ENCODE measurements around the gene OASL. TPM values are rescaled to one million over a fixed set of nuclear protein-coding genes. Genes with fewer than 3 reads are reported as not detected.

Gene OASL
- total and polyA plus RNA-seq, 2 of the 4 experiments (the other 2 are of a cell fraction), result under 0.01 to 0.05 TPM

GRCh38 chr12:121023799-121024198 lies 15.2 kb downstream of the OASL start:
- H3K27me3 ChIP-seq (ENCODE audit: control insufficient read depth, insufficient read depth, low read length), result peaks cover 26% of the 10 kb centered on the region
- ChIA-PET CTCF (no interaction called here), POLR2A (ENCODE audit: unreplicated experiment) (no interaction called here)
- no peak overlapping the region for H2AK5ac ChIP-seq (ENCODE audit: low read depth, low read length)
- H4K5ac ChIP-seq (ENCODE audit: low read depth, low read length), result no peak overlapping the region
- no peak overlapping the region for H4K91ac ChIP-seq (ENCODE audit: insufficient read depth, low read depth, low read length)
- BruUV-seq (replicated peaks), result no TSS peak
- intact Hi-C loops (cut with micrococcal nuclease), result no loop called here
- H3K9ac ChIP-seq (ENCODE audit: low read depth, low read length), result no peak overlapping the region
- no peaks in the 10 kb centered on the region for H3K9me1 ChIP-seq (ENCODE audit: insufficient read depth, low read length)
- ATAC-seq (ENCODE audit: low read depth), result no peak
- H3K23ac ChIP-seq (ENCODE audit: low read depth, low read length), result no peak overlapping the region
- dilution Hi-C loops (cut with HindIII; ENCODE audit: low sequenced_read_pairs, unreplicated experiment), result no loop called here
- DNase-seq, result no peak
- H3K4me3 ChIP-seq (ENCODE audit: insufficient read depth, low read depth, low read length), result no peak overlapping the region
- in situ Hi-C loops (cut with MboI; ENCODE audit: low sequenced_read_pairs), result no loop called here
- no peaks in the 10 kb centered on the region for H4K20me1 ChIP-seq (ENCODE audit: insufficient read depth, low read length)
- H2AFZ ChIP-seq (replicated peaks; ENCODE audit: low read length, poor library complexity), result no peak overlapping the region
- H3K14ac ChIP-seq (replicated peaks; ENCODE audit: low read depth, low read length), result no peak overlapping the region
- no peak overlapping the region for H3K4ac ChIP-seq (ENCODE audit: low read depth, low read length)
- no peak overlapping the region for H3K56ac ChIP-seq (ENCODE audit: extremely low read depth, insufficient read depth, low read length)
- no peaks in the 10 kb centered on the region for H3K79me1 ChIP-seq (ENCODE audit: low read depth in 1 of 2, low read length in 2 of 2)
- no peak overlapping the region for H2BK120ac ChIP-seq (ENCODE audit: low read depth, low read length)
- no peak overlapping the region for H3K27ac ChIP-seq (ENCODE audit: insufficient read depth, low read length)
- H3K4me2 ChIP-seq (ENCODE audit: low read depth, low read length), result no peak overlapping the region
- H3K36me3 ChIP-seq (ENCODE audit: control insufficient read depth, insufficient read depth, low read length), result no peaks in the 10 kb centered on the region
- no peak overlapping the region for H2AK9ac ChIP-seq (replicated peaks; ENCODE audit: low read depth, low read length, poor library complexity)
- no peak overlapping the region for H4K8ac ChIP-seq (ENCODE audit: low read depth in 2 of 2, low read length in 2 of 2)
- TF ChIP-seq MAZ (IDR thresholded peaks at IDR 0.05; ENCODE audit: borderline replicate concordance, low read depth, low read length) (no peak), POLR2A (IDR thresholded peaks at IDR 0.05; ENCODE audit: low read depth, low read length) (no peak), ELK1 (IDR thresholded peaks at IDR 0.05; ENCODE audit: borderline replicate concordance, low read depth, low read length) (no peak), SMC3 (IDR thresholded peaks at IDR 0.05; ENCODE audit: low read depth, low read length) (no peak), RCOR1 (IDR thresholded peaks at IDR 0.05; ENCODE audit: insufficient replicate concordance, low read length) (no peak)
- no peak overlapping the region for H2BK15ac ChIP-seq (ENCODE audit: low read depth, low read length)
- H2BK5ac ChIP-seq (ENCODE audit: low read depth, low read length, poor library complexity, severe bottlenecking), result no peak overlapping the region
- H3K18ac ChIP-seq (ENCODE audit: low read depth, low read length), result no peak overlapping the region
- H3K4me1 ChIP-seq (ENCODE audit: control insufficient read depth, insufficient read depth, low read length), result no peaks in the 10 kb centered on the region
- no peak overlapping the region for H2BK20ac ChIP-seq (ENCODE audit: low read depth, low read length)
- 60% methylated on average over 5 of the region's 8 CpGs; no CpG with 5 or more reads in 1 of the 2 experiments for WGBS, 2 experiments (ENCODE audit: extremely low coverage in 2 of 2, insufficient read length in 1 of 2)
- no peaks in the 10 kb centered on the region for H3K9me3 ChIP-seq (ENCODE audit: control insufficient read depth, insufficient read depth, low read length)

Data from IMR-90 (cell line).